Measurements from ENCODE around the gene PPP2R3A.
A peak's percentile ranks its signal among the peaks of the same experiment; 100 is the strongest.

The PPP2R3A gene

GRCh38 chr3:136070953-136071949 lies 105.7 kb downstream of the PPP2R3A start:
- Histone ChIP-seq H3K9me3 (ENCODE audit: insufficient read depth, low read length, severe bottlenecking) (no peaks in the 10 kb centered on the region), H3K4me1 (ENCODE audit: insufficient read depth, low read length) (0 out of 2 replicates have a peak, but pooled peaks cover 2% of the 10 kb centered on the region), H3K27me3 (ENCODE audit: insufficient read depth, low read length, poor library complexity) (no peaks in the 10 kb centered on the region), H3K79me2 (ENCODE audit: insufficient read depth, low read length) (no peaks in the 10 kb centered on the region), H3K9ac (ENCODE audit: low read depth, low read length) (no peak overlapping the region), H3K36me3 (ENCODE audit: insufficient read depth, low read length) (no peaks in the 10 kb centered on the region), H2AFZ (ENCODE audit: low read depth, low read length) (no peak overlapping the region), H3K4me3 (ENCODE audit: low read depth in 1 of 2, low read length in 2 of 2) (no peak overlapping the region), H4K20me1 (ENCODE audit: insufficient read depth, low read length) (no peaks in the 10 kb centered on the region), H3K4me2 (ENCODE audit: insufficient read depth, low read length) (no peak overlapping the region), H3K27ac (ENCODE audit: low read length) (no peak overlapping the region)
- TF ChIP-seq EZH2 (IDR thresholded peaks at IDR 0.05; ENCODE audit: borderline replicate concordance, low read depth, low read length, severe bottlenecking) (no peak), CTCF (IDR thresholded peaks at IDR 0.05; ENCODE audit: borderline replicate concordance, extremely low read depth, low read length, poor library complexity, severe bottlenecking) (peak; percentile 46)
- no peak for DNase-seq
- peak; percentile 65; the same call in 2 of the 3 replicates for ATAC-seq (ENCODE audit: insufficient read depth, low read depth)

GRCh38 chr3:136074546-136075170 lies 109.1 kb downstream of the PPP2R3A start:
- Histone ChIP-seq H4K20me1 (ENCODE audit: insufficient read depth, low read length) (no peaks in the 10 kb centered on the region), H3K27ac (ENCODE audit: low read length) (no peak overlapping the region), H2AFZ (ENCODE audit: low read depth, low read length) (no peak overlapping the region), H3K4me3 (ENCODE audit: low read depth in 1 of 2, low read length in 2 of 2) (no peak overlapping the region), H3K9me3 (ENCODE audit: insufficient read depth, low read length, severe bottlenecking) (no peaks in the 10 kb centered on the region), H3K27me3 (ENCODE audit: insufficient read depth, low read length, poor library complexity) (no peaks in the 10 kb centered on the region), H3K79me2 (ENCODE audit: insufficient read depth, low read length) (no peaks in the 10 kb centered on the region), H3K36me3 (ENCODE audit: insufficient read depth, low read length) (no peaks in the 10 kb centered on the region), H3K4me1 (ENCODE audit: insufficient read depth, low read length) (peaks cover 6% of the 10 kb centered on the region), H3K9ac (ENCODE audit: low read depth, low read length) (no peak overlapping the region), H3K4me2 (ENCODE audit: insufficient read depth, low read length) (no peak overlapping the region)
- DNase-seq (no peak), ATAC-seq (ENCODE audit: insufficient read depth, low read depth) (no peak)
- TF ChIP-seq EZH2 (IDR thresholded peaks at IDR 0.05; ENCODE audit: borderline replicate concordance, low read depth, low read length, severe bottlenecking) (no peak), CTCF (IDR thresholded peaks at IDR 0.05; ENCODE audit: borderline replicate concordance, extremely low read depth, low read length, poor library complexity, severe bottlenecking) (no peak)

- Histone ChIP-seq H2AFZ (ENCODE audit: low read depth, low read length) (no peak overlapping the region), H3K9me3 (ENCODE audit: insufficient read depth, low read length, severe bottlenecking) (no peaks in the 10 kb centered on the region), H3K4me2 (ENCODE audit: insufficient read depth, low read length) (no peak overlapping the region), H4K20me1 (ENCODE audit: insufficient read depth, low read length) (no peaks in the 10 kb centered on the region), H3K36me3 (ENCODE audit: insufficient read depth, low read length) (no peaks in the 10 kb centered on the region), H3K9ac (ENCODE audit: low read depth, low read length) (no peak overlapping the region), H3K4me3 (ENCODE audit: low read depth in 1 of 2, low read length in 2 of 2) (no peak overlapping the region), H3K4me1 (ENCODE audit: insufficient read depth, low read length) (peaks cover 6% of the 10 kb centered on the region), H3K27me3 (ENCODE audit: insufficient read depth, low read length, poor library complexity) (no peaks in the 10 kb centered on the region), H3K27ac (ENCODE audit: low read length) (no peak overlapping the region), H3K79me2 (ENCODE audit: insufficient read depth, low read length) (no peaks in the 10 kb centered on the region)
- peak; percentile 78 for DNase-seq
- TF ChIP-seq CTCF (IDR thresholded peaks at IDR 0.05; ENCODE audit: borderline replicate concordance, extremely low read depth, low read length, poor library complexity, severe bottlenecking) (peak; percentile 97), EZH2 (IDR thresholded peaks at IDR 0.05; ENCODE audit: borderline replicate concordance, low read depth, low read length, severe bottlenecking) (no peak)
- peak; percentile 89 for ATAC-seq (ENCODE audit: insufficient read depth, low read depth)
These were observed 109.8 kb downstream of the PPP2R3A start for GRCh38 chr3:136075218-136075808.
